ENCODE results near the gene ODAD4. TPM values are rescaled to one million over a fixed set of nuclear protein-coding genes. Genes with fewer than 3 reads are reported as not detected.

The ODAD4 gene, protein sequence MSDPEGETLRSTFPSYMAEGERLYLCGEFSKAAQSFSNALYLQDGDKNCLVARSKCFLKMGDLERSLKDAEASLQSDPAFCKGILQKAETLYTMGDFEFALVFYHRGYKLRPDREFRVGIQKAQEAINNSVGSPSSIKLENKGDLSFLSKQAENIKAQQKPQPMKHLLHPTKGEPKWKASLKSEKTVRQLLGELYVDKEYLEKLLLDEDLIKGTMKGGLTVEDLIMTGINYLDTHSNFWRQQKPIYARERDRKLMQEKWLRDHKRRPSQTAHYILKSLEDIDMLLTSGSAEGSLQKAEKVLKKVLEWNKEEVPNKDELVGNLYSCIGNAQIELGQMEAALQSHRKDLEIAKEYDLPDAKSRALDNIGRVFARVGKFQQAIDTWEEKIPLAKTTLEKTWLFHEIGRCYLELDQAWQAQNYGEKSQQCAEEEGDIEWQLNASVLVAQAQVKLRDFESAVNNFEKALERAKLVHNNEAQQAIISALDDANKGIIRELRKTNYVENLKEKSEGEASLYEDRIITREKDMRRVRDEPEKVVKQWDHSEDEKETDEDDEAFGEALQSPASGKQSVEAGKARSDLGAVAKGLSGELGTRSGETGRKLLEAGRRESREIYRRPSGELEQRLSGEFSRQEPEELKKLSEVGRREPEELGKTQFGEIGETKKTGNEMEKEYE
- 2.9 TPM for total RNA-seq

DNA sequence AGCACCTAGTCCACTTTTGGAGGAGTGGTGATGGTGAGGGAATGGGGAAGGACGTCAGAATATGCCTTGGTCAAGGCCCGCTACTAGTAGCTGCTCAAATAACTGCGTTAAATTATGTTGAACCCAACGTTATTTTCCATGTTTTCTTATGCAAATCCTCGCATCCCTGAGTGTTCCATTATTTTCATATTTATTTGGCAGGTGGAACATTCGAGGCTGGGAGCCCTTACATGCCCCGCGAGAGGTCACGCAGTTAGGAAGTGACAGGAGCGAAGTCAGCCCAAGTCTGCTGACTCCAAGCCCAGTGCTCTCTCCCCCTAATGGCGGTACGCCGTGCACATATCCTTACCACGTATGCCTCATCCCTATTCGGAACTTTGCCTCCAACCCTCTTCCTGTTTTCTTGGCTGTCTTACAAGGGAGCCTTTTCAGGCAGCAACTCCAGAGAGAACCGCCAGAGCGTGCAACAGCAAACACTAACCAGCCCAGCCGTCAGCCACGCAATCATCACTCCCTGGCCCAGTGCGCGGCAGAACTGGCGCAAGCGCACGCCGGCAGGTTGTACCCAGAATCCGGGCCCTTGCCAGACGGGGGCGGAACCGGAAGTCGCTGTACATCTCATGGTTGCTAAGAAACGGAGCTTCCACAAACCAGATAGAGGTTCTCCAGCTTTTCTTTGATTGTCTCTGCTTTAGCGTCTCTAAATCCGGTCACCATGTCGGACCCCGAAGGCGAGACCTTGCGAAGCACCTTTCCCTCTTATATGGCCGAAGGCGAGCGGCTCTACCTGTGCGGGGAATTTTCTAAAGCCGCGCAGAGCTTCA, at the start of gene ODAD4:
ODAD4 (plus strand) TSS at position 609 of the 824 bp plus-strand sequence; CDS start at position 716, 107 bp downstream.
- ATAC-seq (peak; percentile 98), DNase-seq (ENCODE audit: low spot score) (peak; percentile 97)
- intact Hi-C loops (cut with DNase I), result no loop called here

DNA sequence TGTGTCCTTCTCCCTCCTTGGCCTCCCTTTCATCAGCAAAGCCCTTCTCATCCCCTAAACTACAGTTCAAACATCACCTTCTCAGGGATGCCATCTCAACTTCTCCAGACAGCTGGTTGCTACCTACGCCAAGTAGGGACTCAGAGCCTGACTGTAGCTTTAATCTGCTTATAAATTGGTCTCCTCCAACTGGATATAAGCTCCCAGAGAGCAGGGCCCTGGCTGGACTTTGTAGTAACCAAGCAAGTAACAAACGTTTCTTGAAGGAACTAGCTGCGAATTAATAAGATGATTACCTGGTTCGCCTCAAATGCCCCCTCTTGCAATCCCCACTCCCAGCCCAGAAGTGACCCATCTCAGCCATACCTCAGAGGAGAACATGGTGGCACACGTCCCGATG, 47.7 kb upstream of the ODAD4 start:
- ATAC-seq (no peak), DNase-seq (ENCODE audit: low spot score) (no peak)
- intact Hi-C loops (cut with DNase I), result no loop called here

DNA sequence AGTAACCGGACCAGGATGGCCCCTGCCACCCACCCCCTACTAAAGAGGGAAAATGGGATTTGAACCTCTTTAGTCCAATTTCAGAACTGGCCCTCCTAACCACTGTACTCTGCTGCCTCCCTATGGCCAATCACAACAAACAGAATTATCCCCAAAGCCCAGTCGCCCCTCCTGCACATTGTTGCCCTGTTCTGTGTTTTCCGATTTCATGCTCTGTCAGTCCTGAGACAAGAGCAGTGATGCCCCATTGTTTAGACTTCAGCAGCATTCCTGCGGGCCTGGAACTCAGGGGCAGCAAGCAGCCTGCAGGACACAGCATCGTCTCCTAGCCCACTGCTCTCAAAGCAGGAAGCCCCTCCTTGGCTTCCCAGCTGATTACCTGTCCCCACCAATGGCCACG, 44.7 kb upstream of the ODAD4 start:
- intact Hi-C loops (cut with DNase I), result no loop called here
- ATAC-seq (no peak), DNase-seq (ENCODE audit: low spot score) (no peak)

DNA sequence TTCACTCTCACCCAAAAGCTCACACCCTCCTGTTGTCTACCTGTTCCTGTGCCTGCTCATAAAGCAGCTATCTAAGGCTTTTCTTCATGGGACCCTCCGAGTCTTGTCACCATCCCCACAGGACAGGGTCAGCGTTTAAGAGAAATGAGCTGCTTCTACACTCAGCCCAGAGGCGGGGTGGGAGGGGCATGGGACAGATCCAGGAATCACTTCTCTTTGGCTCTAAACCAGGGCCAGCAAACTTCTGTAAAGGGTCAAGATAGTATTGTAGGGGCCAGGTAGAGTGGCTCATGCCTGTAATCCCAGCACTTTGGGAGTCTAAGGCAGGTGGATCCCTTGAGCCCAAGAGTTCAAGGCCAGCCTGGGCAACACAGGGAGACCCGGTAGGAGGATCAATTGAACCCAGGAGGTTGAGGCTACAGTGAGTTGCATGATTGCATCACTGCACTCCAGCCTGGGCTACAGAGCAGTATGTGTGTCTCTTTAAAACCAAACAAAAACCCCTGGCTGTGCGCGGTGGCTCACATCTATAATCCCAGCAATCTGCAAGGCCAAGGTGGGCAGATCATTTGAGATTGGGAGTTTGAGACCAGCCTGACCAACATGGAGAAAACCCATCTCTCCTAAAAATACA, 42.0 kb upstream of the ODAD4 start:
- ATAC-seq (no peak), DNase-seq (ENCODE audit: low spot score) (no peak)
- intact Hi-C loops (cut with DNase I), result no loop called here

DNA sequence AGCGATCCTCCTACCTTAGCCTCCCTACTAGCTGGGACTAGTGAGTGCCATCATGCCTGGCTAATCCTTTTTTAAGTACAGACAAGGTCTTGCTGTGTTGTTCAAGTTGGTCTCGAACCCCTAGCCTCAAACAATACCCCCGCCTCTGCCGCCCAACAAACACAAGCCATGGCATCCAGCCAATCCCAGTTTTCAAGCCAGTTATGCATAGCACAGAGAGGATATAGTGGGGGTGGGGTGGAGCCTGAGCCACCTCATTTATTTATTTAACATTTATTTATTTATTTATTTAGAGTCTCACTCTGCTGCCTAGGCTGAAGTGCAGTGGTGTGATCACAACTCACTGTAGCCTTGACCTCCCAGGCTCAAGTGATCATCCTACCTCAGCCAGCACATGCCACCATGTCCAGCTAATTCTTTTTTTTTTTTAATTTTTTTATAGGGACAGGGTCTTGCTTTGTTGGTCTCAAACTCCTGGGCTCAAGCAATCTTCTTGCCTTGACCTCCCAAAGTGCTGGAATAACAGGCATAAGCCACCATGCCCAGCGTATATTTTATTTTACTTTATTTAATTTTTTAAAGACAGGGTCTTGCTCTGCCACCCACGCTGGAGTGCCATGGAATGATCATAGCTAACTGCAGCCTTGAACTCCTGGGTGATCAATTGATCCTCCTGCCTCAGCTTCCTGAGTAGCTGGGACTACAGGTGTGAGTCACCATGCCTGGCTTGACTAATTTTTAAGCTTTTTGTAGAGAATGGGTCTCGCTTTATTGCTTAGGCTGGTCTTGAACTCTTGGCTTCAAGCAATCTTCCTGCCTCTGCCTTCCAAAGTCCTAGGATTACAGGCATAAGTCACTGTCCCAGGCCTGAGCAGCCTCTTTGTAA, 39.0 kb upstream of the ODAD4 start:
- no peak for DNase-seq (ENCODE audit: low spot score)
- intact Hi-C loops (cut with DNase I), result no loop called here
- ATAC-seq, result no peak

DNA sequence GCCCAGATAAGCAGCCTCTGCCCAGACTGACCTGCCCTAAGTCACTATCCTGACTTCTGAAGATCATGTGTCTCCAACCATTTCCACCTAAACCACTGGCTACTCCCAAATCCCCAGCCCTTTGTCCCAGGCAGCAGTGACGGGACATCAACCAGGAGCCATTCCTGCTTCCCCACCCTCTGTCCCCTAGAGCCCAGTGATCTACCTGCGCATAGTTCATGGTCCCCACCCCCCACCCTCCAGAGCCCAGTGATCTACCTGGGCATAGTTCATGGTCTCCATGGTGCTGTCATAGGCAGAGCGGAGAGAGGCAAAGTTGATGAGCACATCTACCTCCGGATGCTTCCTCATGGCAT, 38.4 kb upstream of the ODAD4 start:
- DNase-seq (ENCODE audit: low spot score) (no peak), ATAC-seq (no peak)
- intact Hi-C loops (cut with DNase I), result no loop called here

DNA sequence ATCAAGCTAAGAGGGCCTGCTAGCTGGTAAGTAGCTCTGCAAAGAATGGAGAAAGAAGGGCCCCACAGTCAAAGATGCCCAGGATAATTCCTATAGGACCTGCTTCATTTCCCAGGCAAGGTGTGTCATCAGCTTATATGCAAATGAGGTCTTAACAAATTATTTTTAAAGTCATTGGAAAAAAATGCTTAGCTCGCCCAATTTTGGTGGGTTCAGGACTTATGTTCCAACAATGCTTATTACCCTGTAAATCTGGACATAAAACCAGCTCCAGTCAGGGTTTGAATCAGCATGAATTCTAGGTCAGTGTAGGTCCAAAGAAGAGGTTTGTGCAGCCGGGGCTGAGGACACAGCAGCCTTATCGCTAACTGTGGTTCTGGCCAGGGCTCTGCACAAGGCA, 37.0 kb upstream of the ODAD4 start:
- DNase-seq (ENCODE audit: low spot score) (no peak), ATAC-seq (no peak)
- intact Hi-C loops (cut with DNase I), result no loop called here

DNA sequence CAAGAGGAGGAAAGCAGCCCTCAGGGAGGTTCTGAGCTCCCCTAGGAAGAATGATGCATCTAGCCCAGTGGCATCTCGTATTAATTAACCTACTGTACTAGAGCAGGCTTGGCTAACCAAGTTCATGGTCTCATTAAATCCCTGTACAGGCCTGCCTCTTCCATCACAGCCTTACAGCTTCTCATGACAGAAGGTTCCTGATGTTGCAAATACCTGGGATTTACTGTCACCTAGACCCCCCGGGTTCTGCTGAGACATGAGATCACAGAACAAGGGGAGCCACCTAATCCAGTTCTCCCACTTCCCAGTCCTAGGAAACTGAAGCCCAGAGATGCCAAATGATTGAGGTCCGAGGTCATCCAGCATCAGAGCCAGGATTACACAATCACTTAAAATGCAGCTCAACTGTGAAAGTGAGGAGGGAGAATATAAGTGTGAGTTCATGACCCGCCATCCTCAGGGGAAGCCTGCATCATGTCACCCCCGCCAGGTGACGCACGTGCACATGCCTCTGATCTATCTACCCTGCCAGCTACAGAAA, 35.6 kb upstream of the ODAD4 start:
- DNase-seq (ENCODE audit: low spot score), result no peak
- intact Hi-C loops (cut with DNase I), result no loop called here
- peak; percentile 85 for ATAC-seq

DNA sequence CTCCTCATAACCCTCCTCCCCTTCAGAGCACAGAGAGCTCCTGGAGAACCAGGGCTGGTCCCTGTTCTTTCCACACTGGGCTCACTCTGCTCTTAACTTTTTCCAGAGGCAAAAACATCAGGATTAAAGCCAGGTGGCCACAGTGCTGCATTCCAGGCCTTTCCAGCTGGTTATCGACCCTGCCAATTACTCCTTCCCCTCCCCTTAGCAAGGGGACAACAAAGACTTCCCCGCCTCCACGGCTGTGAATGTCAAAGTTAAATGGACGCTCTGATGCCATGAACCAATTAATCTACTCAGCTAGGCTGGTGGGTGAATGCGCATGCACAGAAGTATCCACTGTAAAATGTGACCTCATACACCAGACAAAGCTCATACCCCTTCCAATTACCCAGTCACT, 34.8 kb upstream of the ODAD4 start:
- peak; percentile 86 for ATAC-seq
- intact Hi-C loops (cut with DNase I), result no loop called here
- no peak for DNase-seq (ENCODE audit: low spot score)

DNA sequence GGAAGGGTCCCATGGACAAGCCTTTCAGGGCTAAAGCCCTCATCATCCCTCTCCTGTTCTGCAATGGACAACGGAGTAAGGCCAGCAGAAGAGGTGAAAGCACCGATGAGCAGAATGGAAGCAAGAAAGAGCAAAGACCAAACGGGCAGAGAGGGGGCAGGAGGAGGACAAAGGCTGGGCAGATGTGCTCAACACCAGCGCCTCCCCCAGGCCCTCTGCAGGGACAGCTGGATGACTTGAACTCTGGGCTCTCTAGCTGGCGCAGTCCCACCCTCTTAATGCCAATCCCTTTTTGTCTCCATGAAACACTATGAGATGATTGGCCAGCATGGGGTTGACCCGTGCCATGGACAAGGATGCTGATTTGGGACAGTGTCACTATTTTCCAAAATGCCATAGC, 33.7 kb upstream of the ODAD4 start:
- ATAC-seq (no peak), DNase-seq (ENCODE audit: low spot score) (no peak)
- intact Hi-C loops (cut with DNase I), result no loop called here

DNA sequence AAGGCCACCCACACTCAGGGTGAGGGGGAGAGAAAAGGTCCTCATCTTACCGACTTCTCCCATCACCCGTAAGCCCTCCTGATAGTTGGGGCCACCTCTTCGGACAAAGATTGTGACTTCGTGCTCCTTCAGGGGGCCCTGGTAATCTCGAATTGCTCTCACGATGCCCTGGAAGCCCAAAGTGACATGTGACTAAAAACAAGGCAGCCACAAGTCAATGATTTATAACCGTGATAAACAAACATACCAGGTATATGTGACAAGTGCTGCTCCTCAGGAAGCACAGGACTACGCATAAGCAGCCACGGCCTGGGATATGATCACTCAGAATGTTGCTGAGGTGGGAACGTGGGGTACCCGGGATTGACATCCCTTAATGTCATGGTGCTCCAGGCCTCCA, 28.8 kb upstream of the ODAD4 start:
- ATAC-seq, result no peak
- DNase-seq (ENCODE audit: low spot score), result no peak
- intact Hi-C loops (cut with DNase I), result no loop called here

DNA sequence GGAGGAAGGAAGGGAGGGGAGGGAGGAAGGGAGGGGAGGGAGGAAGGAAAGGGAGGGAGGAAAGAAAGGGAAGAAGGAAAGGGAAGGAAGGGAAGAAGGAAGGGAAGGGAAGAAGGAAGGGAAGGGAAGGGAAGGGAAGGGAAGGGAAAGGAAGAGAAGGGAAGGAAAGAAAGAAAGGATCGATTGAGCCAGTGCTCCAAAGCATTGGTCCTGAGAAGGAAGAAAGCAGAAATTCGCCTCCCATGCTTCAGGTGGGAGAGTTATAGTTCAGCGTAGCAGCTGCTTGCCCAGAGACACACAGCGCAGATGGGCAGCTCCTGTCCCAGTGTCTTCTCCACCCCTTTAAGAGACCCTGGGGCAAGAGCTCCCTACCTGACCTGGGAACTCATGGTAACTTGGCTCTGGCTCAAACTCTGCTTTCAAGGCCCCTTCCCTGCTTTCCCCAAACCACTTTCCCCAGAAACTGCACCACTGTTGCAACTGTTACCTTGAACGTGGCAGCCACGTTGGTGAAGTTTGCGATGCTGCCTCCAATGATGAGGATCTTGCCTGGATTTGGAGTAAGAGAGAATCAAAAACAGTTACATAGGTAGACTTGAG, 26.1 kb upstream of the ODAD4 start:
- no peak for ATAC-seq
- intact Hi-C loops (cut with DNase I), result no loop called here

DNA sequence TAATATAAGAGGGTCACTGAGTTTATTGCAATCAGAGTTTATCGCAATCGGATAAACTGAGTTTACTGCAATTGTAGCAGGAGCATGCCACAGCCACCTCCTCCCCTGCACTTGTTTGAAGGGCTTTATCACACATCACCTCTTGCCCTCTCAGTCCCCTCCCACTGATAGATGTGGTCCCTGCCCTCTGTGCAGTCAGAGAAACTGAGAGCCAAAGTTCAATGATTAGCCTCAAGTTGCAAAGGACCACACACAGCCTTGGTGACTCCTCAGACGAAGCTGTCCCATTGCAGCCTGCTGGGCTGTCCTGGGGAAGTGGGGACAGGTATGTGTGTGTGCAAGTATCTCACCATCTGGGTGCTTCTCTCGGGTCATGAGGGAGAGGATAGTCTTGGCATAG, 25.2 kb upstream of the ODAD4 start:
- ATAC-seq (no peak), DNase-seq (ENCODE audit: low spot score) (no peak)
- intact Hi-C loops (cut with DNase I), result loop anchor here (1.0 kb wide), 1 partner anchor 47 kb away; no protein-coding TSS in a partner anchor

More for the DNA sequence above, 26.1 kb upstream of the ODAD4 start:
- no peak for DNase-seq (ENCODE audit: low spot score)

DNA sequence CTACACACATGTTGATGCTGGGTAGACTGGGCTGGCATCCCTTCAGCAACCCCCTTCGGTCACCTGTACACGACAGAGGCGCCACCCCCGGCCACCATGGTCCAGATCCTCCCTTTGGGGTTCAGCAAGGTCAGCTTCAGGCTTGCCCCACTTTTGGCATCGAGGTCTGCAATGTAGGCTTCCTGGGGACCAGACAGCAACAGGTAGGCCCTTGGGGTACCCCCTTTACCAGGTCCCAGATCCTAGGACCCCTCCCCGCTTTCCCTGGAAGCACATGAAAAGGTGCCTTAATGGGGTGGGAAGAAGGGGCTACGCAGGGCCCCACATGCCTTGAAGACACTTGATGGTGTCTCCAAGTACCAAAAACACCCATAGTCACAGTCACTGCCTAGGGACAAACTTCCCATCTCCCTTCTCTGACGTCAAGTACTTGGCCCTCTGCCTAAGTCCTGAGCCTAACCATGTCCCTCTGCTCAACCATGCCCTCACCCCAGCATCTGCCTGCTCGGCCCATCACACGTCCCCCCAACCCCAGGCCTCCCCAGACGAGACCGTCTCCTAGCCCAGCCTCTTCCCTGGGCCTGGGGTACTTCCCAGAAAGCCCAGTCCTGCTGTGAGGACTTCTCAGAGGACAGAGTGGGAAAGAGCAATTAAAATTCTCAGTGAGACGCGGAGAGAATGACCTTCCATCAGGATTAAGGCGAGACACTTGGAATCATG, 23.8 kb upstream of the ODAD4 start:
- ATAC-seq, result peak; percentile 8

DNA sequence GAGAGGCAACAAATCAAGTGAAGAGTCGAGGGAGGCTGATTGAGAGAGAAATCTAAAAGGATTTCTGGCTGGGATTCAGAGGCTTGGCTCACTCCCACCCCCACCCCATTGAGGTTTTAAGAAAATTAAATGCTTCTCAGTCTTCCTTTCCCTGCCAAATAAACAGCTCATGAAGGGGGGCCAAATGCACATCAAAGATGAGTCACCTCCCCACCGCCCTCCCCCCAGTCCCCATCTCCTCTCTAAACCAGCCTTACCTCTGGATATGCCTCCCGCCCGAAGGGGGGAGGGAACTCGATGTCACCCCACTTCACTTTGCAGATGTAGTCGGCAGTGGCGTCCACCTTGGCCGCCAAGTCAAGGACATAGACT, 23.2 kb upstream of the ODAD4 start:
- no peak for DNase-seq (ENCODE audit: low spot score)
- no peak for ATAC-seq
- intact Hi-C loops (cut with DNase I), result no loop called here

More for the DNA sequence above, 23.8 kb upstream of the ODAD4 start:
- intact Hi-C loops (cut with DNase I), result no loop called here
- no peak for DNase-seq (ENCODE audit: low spot score)

DNA sequence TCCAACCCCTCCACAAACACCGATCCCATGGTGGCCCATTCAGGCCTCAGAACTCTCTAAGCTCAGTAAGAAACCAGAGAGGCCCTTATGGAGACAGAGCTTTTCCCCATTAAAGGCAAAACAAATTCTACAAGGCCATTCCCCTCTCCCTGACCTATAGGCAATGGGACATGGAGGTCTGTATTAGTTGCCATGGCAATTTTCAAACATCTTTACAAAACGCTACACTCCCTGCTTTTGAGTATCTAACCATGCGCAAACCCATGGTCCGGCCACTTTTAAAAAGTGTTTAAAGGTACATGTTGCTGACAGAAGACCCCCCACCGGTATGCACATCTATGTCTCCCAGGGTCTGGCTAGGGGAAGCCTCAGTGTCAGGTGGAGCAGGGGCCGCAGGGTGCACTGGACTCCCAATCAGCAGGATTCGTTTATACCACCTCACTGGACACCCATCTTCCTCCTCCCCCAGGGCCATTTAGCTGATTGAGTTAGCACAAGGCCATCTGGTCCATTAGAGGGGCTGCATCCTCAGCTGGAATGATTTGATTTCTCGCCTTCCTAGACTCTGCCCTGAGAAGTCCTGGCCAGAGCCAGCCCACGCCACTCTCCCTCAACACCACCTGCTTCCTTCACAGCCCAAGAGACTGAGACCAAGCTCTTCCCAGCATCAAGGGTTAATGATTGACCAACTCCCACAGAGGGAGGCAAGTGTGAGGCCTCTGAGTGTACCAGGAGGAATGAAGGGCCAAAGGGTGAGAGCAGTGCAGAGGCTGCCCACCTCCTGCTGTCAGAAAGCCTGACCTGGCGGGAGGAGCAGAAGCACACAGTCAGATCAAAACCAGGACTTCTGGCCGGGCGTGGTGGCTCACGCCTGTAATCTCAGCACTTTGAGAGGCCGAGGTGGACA, 22.5 kb upstream of the ODAD4 start:
- ATAC-seq (no peak), DNase-seq (ENCODE audit: low spot score) (no peak)
- intact Hi-C loops (cut with DNase I), result no loop called here
